HG03354 (cell line): ENCODE data around the gene FKBP5.

Experiments used
- ATAC-seq: cut with Tn5 transposase; IDR thresholded peaks from one replicate; pipeline ENCODE4 v1.9.1; 2021; ENCODE audit warnings: mild to moderate bottlenecking; ENCODE audit not compliant: unreplicated experiment, poor library complexity, severe bottlenecking

FKBP5 gene

GRCh38 chr6:35724471-35724870, 35.8 kb upstream of the FKBP5 start:
- no peak for ATAC-seq

- no peak for ATAC-seq
Observed at GRCh38 chr6:35724059-35724458, 35.3 kb upstream of the FKBP5 start.

GRCh38 chr6:35723587-35723986, 34.9 kb upstream of the FKBP5 start:
- ATAC-seq = no peak

DNA sequence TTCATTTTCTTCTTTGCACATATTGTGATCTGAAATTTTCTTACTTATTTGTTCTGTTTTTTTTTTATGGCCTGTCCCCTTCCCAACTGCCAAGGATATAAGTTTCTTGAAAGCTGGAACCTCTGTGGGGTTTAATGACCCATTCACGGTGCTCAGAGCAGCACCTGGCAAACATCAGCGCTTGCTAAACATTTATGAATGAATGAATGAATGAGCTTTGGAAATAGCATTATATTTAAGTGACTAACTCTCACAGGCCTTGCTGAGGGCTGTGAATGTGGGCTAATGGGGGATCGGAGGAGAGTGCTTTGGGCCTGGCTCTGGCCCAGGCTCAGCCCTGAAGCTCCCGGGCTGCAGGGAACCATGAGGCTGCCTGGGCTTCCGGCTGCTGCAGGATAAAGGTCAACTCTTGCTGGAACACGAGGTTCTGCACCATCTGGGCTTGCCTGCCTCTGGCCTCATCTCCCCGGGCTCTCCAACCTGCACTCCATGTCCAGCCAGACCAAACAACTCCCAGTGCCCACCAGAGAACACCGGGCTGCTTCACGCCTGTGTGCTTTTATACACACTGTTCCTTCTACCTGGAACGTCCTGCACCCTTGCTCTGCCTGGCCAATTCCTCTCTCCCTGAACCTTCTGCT, 33.5 kb upstream of the FKBP5 start:
- ATAC-seq = no peak

GRCh38 chr6:35719830-35720733, 31.4 kb upstream of the FKBP5 start:
- ATAC-seq = peak; percentile 64

DNA sequence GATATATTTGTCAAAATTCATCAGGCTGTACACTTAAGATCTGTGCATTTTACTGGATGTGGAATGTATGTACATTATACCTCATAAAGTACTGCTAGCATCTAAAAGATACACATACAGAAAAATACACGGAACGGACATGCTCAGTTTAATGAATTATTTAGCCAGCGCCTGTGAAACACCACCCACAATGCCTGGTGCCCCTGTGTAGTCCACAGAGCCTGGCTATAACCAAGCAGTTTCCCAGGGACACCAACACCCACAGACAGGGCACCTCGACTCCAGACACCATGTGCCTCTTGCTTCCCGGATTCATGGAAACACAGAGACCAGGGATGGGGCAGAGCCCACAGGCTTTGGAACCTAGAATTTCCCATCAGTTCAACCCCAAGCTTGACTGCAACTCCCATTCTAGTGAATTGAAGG, 30.7 kb upstream of the FKBP5 start:
- ATAC-seq = peak; percentile 29

DNA sequence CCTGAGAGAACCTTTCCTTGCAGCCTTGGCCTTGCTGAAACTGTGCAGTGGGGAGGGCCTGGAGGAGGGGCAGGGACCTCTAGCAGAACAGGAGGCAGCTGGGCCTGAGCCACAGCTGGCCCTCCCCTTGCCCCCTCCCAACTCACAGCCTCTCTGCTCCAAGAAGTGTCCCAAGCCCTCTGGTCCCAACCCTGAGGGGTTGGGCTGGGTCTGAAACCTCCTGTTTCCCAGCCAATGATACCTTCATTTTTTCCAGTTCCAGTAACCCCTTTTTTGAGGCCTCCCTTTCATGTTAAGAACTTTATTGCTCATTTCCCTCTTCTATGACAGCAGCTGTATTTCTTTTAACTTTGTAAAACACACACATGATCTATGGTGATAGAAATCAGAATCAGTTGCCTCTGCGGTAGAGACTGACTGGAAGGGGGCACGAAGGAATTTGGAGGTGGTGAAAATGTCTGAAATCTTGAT, 30.2 kb upstream of the FKBP5 start:
- ATAC-seq = no peak

DNA sequence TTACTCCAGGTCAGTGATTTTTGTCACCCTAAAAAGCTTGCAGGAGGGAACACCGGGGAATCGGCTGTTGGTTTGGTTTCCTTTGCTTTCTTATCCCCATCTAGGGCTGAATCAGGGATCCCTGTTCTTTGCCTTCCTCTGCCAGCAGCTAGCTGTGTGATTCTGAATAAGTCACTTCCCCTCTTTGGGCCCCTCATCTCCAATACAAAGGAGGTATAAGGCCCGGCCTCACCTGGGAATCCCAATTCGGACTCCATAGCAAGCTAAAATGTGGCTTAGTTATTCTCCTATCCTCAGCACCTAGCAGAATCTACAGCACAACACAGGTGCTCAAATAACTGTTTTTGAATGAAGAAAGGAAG, 29.6 kb upstream of the FKBP5 start:
- no peak for ATAC-seq

GRCh38 chr6:35717449-35718374, 29.0 kb upstream of the FKBP5 start:
- no peak for ATAC-seq

DNA sequence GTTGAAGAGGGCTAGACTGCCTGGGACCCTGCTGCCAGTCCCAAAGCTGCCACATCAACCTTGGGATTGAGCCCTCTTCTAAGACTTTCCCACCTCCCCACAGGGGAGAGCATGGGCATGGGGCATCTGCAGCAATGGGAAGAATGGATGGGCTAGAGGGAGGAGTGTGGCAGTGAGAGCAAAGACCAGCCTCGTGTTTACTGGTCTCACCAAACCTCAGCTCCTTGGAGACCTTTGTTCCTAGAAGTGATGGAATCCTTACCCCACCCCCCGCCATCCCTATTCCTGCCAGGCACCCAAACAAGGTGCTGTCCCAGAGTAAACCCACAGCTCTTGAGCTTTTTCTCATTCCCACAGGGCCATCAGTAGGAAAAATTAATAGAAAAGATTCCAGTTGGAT, 28.1 kb upstream of the FKBP5 start:
- ATAC-seq = no peak

DNA sequence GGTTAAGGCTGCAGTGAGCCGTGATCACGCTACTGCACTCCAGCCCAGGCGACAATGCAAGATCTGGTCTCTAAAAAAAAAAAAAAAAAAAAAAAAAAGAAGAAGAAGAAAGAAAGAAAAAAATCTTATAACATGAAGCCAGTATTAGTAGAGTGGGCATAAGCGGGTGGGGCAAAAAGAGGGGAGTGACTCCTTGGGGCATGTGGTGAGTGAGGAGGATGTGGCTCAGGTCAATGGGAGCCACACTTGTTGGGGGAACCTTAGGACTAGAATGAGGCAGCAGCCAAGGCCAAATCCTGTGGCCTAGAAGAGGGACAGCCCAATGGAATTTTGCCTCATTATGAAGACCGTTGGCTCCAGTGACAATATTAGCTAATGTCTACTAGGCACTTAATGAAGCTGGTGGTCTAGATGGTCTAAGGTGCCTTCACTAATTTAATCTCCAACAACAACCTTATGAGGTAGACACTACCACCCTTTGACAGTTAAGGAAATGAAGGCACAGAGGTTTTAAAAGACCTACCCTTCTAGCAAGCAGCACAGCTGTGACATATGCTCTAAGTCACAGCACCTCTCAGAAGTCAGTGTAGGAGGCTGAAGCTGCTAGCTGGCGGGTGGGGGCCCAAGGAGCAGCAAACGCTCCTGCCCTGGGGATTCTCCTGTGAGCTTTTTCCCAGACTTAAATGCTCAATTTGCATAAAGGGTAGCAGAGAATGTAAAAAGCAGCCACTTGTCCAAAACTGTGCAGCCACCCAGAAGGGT, 24.5 kb upstream of the FKBP5 start:
- no peak for ATAC-seq

- ATAC-seq = no peak
Observed at GRCh38 chr6:35711731-35712130, 23.0 kb upstream of the FKBP5 start.

- no peak for ATAC-seq
Observed at GRCh38 chr6:35710241-35710847, 21.6 kb upstream of the FKBP5 start.

GRCh38 chr6:35708585-35708984, 19.9 kb upstream of the FKBP5 start:
- ATAC-seq = no peak

DNA sequence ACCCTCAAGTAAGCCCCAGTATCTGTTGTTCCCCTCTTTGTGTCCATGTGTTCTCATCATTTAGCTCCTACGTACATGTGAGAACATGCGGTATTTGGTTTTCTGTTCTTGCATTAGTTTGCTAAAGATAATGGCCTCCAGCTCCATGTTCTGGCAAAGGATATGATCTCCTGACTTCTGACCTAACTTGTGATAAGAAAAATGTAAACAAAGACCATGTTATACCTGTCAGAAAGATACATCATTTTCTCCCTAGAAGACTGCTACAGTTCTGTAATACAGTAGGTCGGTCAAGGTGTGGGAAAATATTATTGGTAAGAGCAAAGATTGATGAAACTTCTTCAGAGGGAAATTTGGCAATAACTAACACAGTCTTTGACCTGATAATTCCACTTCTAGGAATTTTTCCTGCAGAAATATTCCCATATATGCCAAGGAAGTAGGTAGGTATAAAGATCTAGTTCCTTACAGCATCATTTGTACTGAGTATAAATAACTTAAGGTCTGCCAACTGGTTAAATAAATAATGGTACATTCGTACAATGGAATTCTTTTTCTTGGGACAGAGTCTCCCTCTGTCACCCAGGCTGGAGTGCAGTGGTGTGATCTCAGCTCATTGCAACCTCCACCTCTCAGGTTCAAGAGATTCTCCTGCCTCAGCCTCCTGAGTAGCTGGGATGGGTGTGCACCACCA, 19.1 kb upstream of the FKBP5 start:
- ATAC-seq = no peak

DNA sequence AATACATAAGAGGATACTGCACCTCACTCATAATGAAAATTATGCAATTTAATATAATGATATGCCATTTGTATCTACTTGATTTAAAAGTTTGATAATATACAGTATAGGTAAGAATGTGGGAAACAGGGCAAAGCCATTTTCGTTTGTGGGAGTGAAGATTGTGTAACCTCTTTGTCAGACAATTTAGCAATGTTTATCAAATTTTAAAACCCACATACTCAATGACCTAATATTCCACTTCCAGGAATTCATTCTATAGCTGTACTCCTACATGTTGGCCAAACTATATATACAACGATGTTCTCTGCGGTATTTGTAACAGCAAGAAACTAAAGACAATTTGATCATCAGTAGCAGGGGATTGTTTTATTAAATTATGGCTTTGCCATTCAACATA, 17.8 kb upstream of the FKBP5 start:
- no peak for ATAC-seq

- ATAC-seq = no peak
Observed at GRCh38 chr6:35703554-35703953, 14.8 kb upstream of the FKBP5 start.

DNA sequence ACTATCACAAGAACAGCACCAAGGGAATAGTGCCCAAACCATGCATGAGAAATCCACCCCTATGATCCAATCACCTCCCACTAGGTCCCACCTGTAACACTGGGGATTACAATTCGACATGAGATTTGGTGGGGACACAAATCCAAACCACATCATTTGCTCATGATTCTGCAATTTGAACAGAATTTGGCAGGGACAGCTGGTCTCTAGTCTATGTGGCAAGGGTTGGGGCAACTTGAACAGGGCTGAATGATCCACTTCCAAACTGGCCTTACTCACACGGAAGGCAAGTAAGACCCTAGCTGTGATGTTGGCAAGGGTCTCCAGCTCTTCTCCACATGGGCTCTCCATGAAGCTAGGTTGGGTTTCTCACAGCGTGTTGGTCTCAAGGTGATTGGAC, 10.1 kb upstream of the FKBP5 start:
- no peak for ATAC-seq
